ENCODE measurements around the gene MRPL34.
A peak's percentile ranks its signal among the peaks of the same experiment; 100 is the strongest.
"Not testable (repeated sequence)": the region's sequence is repeated elsewhere in the genome, so short reads cannot be mapped to it uniquely, and the experiment has no call there.

The MRPL34 gene

GRCh38 chr19:17285415-17286135, 20.1 kb upstream of the MRPL34 start:
- DNase-seq (ENCODE audit: low read depth) = no peak

GRCh38 chr19:17286263-17286662, 19.4 kb upstream of the MRPL34 start:
- no peak for DNase-seq (ENCODE audit: low read depth)

GRCh38 chr19:17286752-17287151, 18.9 kb upstream of the MRPL34 start:
- DNase-seq (ENCODE audit: low read depth) = no peak

GRCh38 chr19:17289489-17289888, 16.2 kb upstream of the MRPL34 start:
- no peak for DNase-seq (ENCODE audit: low read depth)

- peak; percentile 63 for DNase-seq (ENCODE audit: low read depth)
Observed at GRCh38 chr19:17292301-17293074, 13.2 kb upstream of the MRPL34 start.

GRCh38 chr19:17293605-17294004, 12.1 kb upstream of the MRPL34 start:
- no peak for DNase-seq (ENCODE audit: low read depth)

- no peak for DNase-seq (ENCODE audit: low read depth)
Observed at GRCh38 chr19:17294051-17294891, 11.4 kb upstream of the MRPL34 start.

GRCh38 chr19:17295551-17295950, 10.1 kb upstream of the MRPL34 start:
- DNase-seq (ENCODE audit: low read depth) = not testable (repeated sequence)

GRCh38 chr19:17296273-17296672, 9.4 kb upstream of the MRPL34 start:
- DNase-seq (ENCODE audit: low read depth) = no peak

- DNase-seq (ENCODE audit: low read depth) = no peak
Observed at GRCh38 chr19:17296976-17297375, 8.7 kb upstream of the MRPL34 start.

- no peak for DNase-seq (ENCODE audit: low read depth)
Observed at GRCh38 chr19:17300992-17301619, 4.6 kb upstream of the MRPL34 start.

GRCh38 chr19:17302391-17303166, 3.1 kb upstream of the MRPL34 start:
- peak; percentile 17 for DNase-seq (ENCODE audit: low read depth)

- peak; percentile 86 for DNase-seq (ENCODE audit: low read depth)
Observed at GRCh38 chr19:17303167-17303939, 2.3 kb upstream of the MRPL34 start, which contains the start of gene ABHD8. ABHD8 (minus strand) TSS chr19:17303425; CDS start chr19:17301616, 1,809 bp downstream.

- no peak for DNase-seq (ENCODE audit: low read depth)
Observed at GRCh38 chr19:17303940-17304267, 1.8 kb upstream of the MRPL34 start.

GRCh38 chr19:17304386-17305215, 1.1 kb upstream of the MRPL34 start:
- no peak for DNase-seq (ENCODE audit: low read depth)

- no peak for DNase-seq (ENCODE audit: low read depth)
Observed at GRCh38 chr19:17305216-17305516, 506 bp upstream of the MRPL34 start.

GRCh38 chr19:17306285-17306714, 628 bp downstream of the MRPL34 start:
- no peak for DNase-seq (ENCODE audit: low read depth)

- DNase-seq (ENCODE audit: low read depth) = no peak
Observed at GRCh38 chr19:17307876-17308377, 2.3 kb downstream of the MRPL34 start.

- peak; percentile 98 for DNase-seq (ENCODE audit: low read depth)
Observed at GRCh38 chr19:17309198-17309964, 3.7 kb downstream of the MRPL34 start, which contains the start of gene DDA1. DDA1 (plus strand) TSS chr19:17309563; CDS start chr19:17309655, 92 bp downstream.
